Activated T-cell treated with anti-CD3 and anti-CD28 coated beads, Interleukin-2, amount 50 U/mL, for 1 hour (primary cell): ENCODE measurements around the gene POC1A.

Experiments used
- DNase-seq: peaks from one replicate; pipeline ENCODE4 v3.0.0-alpha.2; 2020

Gene POC1A

DNA sequence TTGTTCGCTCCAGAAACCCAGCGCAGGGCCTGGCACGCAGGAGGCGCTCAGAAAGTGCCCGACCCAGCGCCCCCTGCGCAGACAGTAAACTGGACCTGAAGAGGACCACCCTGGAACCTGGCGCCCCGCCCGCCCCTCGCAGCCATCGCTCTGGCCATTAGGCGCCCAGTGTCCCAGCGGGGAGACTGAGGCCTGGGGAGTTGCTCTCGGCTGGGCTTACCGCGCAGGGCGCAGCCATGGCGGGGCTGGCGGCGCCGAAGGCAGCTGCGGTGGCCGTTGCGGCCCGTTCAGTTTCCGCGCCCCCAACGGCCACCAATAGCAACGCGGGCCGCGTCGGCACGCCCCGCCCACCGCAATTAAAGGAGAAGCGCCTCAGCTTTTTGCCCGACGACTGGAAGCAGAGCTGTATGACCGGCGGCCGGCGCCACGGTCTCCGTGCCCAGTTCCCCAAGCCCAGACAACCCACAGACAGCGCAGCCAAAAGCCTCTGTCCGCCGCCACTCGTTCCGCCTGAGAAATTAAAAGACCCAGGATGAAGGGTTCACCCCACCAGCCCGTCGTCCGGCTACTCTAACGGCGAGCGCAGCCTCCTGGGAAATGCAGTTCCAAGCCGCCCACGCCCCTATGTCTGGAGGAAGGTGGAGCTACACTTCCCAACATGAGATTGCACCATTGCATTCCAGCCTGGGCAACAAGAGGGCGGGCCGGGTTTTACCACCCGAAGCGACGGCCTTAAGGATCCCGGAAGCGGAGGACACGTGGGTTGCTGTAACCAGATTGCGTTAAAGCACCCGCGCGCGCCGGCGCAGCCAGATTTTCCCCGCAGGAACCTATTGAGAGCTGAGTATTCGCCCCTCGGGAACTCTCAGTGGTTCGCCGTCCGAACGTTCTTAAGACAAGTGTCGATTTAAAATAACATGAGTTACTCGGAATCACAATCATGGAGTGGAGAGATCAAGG, at the start of gene POC1A:
POC1A (minus strand) TSS at position 289 of the 960 bp plus-strand sequence; CDS start at position 238, 51 bp downstream.
- DNase-seq = peak; percentile 89

DNA sequence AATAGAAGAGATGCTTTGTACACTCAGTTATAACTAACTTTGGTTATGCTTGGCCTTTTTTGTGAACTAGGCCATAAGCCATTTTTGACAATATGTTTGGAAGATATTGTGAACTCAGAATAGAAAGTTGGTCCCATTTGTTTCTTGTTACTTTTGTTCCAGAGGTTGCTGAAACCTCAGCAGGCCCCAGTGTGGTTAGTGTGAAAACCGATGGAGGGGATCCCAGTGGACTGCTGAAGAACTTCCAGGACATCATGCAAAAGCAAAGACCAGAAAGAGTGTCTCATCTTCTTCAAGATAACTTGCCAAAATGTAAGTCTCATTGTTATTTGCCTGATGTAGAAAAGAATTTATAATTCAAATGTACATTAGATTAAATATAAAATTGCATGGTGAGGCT, 49.5 kb upstream of the POC1A start:
- DNase-seq = no peak

DNA sequence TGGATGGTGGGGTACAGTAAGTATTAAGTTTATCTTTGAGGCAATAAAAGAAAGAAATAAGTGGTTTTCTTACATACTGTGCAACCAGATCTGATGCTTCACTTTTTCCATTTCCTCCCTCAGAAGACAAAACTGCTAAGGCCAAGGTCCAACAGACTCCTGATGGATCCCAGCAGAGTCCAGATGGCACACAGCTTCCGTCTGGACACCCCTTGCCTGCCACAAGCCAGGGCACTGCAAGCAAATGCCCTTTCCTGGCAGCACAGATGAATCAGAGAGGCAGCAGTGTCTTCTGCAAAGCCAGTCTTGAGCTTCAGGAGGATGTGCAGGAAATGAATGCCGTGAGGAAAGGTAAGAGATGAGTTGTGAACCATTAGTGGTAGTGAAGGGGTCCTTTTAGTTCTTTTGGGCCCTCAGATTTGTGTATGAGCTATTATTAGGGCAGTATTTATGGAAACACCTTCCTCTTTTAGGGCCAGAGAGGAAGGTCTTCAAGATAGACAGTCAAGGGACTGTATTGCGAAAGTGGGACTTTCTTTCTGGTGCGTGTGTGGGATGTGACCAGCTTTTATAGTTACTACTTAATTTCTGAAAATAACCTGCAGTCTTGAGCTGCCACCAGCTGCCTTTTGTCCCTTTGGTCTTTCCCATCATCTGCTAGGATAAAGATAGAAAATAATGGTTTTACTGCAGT, 48.3 kb upstream of the POC1A start:
- no peak for DNase-seq

DNA sequence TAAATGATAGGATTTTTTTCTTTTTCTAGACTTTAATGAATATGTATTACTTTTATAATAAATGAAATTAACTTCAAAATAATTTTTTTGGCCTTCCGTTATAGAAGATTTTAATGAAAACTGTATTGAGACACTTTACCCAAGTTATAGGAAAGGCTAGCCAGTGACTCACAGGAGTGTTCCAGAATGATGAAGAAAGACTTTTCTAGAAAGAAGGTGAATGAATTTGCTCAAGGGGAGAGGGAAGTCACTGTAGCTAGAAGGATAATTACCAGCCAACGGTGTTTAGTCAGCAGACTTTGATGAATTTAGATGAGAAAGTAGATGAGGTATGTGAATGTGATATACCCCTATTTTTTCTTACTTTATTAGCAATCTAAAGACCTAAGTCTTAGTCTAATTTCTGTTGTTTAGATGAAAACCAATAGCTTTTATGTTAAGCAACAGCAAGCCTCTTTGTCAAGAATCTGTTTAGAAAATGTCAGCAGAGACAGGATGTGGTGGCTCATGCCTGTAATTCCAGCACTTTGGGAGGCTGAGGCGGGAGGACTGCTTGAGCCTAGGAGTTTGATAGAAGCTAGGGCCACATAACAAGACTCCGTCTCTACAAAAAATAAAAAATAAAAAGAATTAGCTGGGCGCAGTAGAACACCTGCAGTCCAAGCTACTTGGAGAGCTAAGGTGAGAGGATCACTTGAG, 46.9 kb upstream of the POC1A start:
- DNase-seq = no peak

DNA sequence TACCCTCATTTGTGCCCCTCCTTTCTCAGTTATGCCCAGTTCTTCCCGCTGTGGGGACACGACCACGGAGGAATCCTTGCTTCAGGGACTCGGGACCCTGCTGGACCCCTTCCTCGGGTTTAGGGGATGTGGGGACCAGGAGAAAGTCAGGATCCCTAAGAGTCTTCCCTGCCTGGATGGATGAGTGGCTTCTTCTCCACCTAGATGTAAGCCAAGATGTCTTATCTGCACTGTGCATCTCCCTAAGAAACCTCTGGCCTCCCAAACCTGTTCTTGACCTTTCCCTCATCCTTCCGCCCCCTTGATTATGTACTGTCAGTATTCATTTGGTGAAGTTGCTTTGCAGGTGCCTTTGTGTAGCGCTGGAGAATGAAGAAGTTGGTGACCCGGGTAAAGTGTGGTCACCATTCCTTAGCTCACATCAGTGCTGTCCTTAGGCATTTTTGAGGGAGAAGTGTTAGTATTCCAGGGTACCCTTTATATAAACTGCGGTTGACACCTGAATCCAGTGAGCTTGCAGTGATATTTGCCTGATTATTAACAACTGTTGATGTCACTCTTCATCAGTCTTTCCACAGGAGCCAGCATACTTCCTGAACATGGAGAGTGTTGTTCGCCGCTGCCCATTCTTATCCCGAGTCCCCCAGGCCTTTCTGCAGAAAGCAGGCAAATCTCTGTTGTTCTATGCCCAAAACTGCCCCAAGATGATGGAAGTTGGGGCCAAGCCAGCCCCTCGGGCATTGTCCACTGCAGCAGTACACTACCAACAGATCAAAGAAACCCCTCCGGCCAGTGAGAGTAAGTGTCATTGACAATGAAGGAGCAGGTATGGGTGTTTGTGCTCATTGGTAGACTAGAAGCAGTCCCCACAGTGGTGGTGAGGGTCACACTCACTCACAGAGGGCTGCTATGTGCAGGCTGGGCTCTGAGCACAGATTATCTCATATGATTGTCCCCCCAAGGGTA, 44.7 kb upstream of the POC1A start:
- no peak for DNase-seq

DNA sequence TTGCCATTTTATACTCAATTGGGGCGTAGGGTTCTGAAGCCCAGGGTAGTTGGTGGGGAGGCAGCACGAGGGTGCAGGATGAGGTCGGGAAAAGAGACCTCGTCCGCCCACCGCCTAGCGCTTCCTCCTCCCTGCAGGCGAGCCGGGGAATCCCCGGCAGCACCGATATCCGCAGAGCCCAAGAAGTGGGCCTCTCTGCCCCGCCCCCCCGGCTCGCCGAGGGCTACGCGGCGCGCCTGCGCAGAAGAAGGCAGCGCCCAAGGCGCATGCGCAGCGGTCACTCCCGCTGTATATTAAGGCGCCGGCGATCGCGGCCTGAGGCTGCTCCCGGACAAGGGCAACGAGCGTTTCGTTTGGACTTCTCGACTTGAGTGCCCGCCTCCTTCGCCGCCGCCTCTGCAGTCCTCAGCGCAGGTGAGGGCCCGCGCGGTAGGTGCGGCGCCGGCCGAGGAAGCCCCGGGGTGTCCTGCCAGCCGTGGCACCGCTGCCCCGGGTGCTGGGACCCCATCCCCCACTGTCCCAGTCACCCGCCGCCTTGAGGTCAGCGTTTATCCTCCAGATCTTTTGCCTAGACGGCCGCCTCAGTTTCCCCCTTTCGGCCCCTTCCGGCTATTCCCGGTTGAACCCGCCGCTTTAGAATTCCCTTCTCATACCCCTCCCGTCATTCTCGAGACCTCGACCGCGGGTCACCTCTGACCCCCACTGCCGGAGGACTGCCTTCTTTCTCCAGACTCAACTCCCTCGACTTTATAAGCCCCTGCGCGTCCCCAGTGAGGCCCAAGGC, 43.8 kb upstream of the POC1A start, which contains the start of gene ALAS1:
ALAS1 (plus strand) TSS at position 319 of the 784 bp plus-strand sequence. CDS start 1,082 bp downstream, outside the sequence.
- peak; percentile 97 for DNase-seq

DNA sequence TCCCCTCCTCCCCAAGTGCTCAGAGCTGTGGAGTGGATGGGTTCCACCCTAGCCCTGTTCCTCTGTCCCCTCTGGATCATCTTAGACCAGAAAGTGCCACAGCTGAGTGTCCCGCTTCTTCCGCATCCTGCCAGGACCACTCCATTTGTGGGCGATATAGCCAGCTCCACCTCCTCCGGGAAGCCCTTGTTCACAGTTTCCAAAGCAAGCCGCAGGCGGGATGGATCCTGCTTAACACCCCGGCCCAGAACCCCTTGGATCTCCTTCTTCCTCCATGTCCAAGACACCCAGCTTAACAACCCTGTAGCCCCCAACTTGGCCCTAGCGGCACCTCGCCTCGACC, 43.2 kb upstream of the POC1A start:
- no peak for DNase-seq

DNA sequence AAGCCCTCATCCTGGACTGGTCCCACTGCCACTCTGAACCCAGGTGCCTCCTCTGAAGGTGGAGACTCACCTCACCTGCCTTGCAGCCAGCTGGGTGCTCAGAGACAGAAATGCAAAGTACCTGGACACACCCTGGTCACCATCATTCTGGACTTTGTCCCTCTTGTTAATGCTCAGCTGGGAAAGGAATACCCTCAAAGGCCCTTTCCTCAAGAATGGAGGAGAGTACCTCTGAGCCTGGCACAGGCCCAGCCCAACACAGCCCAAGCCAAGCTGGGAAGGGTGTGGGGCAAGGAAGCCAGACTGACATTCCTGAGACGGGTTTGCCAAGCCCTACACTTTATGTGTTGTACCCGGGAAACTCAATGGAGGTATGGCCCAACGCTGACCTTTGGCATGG, 42.8 kb upstream of the POC1A start:
- DNase-seq = no peak

DNA sequence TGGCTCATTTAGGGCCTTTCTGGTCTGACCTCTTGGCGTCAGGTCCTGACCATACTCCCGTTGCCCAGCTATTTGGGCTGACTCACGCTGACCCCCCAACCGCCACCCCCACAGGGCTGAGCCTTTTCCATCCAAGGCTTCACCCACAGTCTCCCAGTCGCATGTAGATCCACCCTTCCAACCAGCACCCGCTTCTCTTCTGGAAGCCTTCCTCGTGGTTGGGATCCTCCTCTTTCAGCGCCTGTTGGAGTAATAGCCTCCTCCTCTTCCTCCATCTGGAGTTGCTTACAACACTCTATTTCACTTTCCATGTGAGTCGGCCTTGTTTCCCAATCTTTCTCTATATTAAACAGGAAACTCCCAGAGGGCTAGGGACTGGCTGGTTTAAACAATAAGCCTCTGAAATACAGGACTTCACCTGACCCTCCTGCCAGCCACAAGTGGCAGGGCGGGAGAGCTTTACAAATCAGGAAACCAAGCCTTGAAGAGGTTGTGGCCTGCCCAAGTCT, 41.7 kb upstream of the POC1A start:
- no peak for DNase-seq

DNA sequence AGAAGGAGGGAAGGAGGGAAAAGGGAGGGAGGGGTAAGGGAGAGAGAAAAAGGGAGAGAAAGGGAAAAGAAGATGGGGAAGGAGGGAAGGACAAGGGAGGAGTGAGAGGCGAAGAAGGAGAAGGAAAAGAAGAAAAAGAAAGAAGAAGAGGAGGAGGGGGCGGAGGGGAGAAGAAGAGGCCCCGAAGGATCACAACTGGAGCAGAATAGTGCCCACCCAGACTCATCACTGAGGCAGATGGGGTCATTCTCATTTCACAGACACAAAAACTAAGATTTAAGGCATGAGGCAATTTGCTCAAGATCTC, 41.0 kb upstream of the POC1A start:
- DNase-seq = no peak

DNA sequence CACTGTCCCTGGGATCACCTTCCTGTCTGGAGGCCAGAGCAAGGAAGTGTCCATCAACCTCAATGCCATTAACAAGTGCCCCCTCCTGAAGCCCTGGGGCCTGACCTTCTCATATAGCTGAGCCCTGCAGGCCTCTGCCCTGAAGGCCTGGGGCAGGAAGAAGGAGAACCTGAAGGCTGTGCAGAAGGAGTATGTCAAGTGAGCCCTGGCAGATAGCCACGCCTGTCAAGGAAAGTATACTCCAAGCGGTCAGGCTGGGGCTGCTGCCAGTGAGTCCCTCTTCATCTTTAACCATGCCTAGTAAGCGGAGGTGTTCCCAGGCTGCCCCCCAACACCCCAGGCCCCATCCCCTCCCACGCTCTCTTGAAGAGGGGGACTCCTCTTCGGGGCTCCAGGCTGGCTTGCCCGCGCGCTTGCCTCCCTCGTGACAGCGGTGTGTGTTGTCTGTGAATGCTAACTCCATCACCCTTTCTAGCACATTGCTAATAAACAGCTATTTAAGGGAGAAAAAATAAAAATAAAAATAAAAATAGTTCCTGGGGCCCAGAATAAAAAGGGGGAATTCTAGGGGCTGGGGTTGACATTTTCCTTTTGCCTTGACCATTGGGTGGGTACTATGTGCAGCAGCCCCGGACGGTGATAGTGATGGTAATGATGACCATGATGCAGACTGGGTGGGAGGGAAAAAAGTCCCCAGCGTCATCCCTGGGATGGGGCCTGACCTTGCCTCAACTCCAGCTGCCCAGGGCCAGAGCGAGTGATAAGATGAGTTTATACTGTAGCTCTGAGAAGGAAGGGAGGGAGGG, 40.5 kb upstream of the POC1A start:
- DNase-seq = no peak

DNA sequence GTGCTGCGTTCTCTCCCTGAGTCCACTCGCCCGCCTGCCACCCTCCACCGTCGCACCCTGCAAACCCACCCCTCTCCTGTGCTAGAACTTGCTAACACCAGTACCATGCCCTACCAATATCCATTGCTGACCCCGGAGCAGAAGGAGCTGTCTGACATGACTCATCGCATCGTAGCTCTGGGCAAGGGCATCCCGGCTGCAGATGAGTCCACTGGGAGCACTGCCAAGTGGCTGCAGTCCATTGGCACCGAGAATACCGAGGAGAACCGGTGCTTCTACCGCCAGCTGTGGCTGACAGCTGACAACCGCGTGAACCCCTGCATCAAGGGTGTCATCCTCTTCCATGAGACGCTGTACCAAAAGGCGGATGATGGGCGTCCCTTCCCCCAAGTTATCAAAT, 38.8 kb upstream of the POC1A start:
- no peak for DNase-seq

DNA sequence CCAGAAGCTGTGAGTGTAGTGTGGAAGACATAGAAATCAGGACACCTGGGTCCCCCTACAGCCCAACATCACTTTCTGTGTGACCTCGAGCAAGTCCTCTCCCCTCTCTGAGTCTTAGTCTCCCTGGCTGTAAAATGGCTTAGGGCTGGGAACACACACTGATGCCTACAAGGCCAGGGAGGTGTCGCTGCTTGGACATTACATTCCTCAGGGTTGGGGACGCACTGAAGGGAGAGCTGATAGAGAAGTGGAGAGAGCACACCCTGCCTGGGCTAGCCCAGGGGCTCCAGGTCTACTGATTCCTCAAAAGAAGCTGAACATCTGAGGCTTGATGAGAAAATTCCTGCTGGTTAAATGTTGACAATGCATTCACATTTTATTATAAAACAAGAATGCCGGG, 37.4 kb upstream of the POC1A start:
- no peak for DNase-seq

DNA sequence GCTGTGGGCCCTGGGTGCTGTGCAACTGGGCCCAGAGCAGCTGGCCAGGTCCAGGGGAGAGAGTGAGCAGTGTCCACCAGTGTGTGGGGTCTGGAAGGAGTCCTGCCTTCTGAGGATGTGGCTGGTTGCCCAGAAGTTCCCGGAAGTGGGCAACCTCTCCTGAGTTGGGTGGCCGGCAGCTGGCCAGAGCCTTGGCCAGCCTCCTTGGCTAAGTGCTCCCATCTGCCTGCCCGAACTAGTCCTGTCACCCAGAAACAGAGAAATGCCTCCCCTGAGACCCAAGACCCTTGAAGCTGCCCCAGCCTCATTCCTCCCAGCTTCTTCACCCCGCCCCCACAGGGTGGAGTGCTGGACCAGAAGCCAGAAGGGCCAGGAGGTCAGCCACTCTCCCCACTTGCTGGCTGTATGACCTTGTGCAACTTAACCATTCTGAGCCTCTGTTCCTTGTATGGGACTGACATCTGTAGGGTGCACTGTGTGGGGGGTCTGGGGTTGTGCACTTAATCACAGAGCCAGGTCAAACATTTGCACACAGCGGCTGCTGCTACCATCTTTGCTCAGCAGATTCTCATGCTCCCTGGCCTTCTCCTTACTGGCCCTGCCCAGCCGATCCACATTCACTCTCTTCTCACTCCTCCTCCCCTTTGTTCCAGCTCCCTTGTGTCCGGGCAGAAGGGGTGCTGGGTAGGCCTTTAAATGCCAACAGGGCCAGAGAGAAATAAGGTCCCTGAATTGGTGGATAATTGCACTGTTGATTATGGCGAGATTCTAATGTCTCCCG, 36.3 kb upstream of the POC1A start:
- DNase-seq = no peak

DNA sequence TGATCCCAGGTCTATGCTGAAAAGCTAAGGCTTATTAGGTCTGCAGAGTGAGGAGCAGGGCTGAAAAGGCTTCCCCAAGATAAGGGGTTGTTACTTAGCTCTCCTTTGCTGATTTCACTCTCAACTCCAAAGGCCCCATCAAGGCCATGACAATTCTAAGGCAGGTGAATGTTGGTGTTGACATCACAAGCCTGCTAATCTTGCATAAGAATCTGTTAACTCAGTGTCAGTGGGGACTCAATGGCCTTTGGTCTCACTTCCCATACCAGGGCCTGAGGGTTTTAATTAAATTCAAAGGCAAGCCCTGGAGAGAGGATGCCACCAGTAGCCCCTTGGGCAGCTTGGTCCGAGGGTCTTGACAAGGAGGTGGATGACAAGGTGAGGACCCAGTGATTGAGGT, 34.3 kb upstream of the POC1A start:
- no peak for DNase-seq

DNA sequence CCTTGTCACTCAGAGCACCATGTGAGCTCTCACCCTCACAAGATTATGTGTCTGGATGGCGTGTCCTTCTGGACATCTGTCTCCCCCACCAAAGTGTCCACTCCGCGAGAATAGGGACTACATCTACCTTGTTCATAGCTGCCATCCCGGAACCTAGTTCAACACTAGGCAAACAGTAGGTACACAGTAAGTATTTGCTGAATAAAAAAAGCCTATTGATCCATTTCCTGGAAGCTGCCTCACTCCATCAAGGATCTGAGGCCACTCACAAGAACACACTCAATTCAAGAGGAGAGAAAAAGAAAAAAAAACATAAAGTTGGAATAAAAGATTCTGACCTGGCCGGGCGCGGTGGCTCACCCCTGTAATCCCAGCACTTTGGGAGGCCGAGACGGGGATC, 32.5 kb upstream of the POC1A start:
- DNase-seq = no peak

DNA sequence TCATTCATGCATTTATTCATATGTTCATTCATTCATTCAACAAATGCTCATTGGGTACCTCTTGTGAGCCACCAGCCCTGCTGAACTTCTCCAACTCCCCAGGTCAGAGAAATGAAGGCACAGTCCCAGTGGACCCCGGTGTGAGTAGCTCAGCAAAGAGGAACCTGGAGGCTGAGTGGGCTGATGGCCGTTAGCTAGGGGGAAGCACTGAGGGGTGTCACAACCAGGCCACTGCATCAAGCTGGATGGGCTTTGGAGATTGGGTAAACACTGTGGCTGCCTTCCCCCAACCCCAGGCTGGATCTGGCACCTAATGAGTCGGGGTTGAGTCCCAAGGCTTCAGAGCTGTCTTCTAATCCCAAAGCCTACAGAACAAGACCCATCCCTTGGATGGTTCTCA, 31.6 kb upstream of the POC1A start:
- no peak for DNase-seq

DNA sequence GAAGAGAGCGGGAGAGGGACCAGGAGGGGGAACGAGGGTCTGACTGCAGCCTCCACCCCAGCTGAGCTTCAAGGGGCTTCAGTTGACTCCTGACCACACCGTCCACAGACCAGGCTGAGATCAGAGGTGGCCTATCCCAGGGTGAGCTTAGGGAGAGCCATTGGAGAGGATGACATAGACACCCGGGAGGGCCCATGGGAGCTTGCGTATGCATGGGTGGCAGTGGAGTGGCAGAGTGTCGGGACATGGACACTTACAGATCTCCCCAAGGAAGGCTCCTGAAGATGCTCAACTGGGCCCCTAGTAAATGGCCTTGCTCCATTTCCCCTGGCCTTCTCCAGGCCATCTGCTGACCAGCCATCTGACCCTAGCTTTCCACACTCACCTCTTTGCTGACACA, 31.1 kb upstream of the POC1A start:
- DNase-seq = no peak

DNA sequence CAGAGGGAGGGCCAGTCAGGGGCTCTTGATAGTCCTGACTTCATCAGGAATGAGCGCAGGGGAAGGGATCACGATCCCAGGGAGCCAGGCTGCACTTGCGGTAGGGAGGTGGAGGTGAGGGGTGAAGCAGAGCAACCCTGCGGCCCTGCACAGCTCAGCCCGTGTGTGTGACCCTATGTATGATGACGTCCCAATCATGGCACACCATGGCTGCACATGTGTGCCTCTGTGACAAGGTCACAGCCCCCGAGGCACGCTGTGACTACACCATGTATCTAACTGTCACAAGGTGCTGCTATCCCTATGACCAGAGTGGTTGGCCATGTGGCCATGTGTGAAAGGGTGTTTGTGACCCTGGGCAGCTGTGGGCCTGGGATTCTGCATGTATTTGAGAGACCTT, 30.5 kb upstream of the POC1A start:
- no peak for DNase-seq
